ENCODE data around the gene SF3A2.

Gene SF3A2

DNA sequence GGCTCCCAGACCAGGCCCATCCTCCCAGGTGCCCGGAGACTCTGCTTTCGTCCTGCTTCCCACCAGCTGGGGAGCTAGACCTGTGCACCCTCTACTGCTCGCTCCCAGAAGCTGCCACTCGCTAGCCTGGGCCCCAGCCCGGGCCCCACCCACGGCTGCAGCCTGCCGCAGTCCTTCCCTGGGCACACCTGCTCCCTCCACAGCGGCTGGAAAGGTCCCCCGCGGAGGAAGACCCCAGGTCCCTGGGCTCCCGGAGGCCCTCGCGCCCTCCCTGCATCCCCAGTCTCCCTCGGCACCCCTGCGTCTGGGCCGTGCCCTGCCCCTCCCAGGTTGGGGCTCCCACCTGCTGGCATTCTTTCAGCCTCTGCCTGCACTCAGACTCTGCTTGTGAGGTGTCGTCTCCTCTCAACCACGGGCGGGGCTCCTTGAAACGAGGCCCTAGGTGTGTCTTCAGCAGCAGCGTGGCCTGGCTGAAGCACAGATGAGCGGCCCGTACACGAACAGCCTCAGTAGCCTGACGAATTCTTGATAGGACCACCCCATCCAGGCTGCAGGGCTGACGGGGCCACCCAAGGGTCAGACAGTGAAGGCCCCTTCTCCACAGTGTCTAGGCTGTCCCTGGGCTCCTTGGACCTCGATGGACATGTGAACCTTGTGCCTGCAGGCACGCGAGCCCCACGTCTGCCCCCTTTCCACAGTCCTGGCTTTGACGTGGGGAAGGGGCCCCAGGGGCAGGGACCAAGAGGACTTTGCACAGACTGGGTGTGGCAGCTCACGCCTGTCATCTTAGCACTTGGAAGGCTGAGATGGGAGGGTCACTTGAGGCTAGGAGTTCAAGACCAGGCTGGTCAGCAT is 44.9 kb upstream of the SF3A2 start:
- DNase-seq (ENCODE audit: low spot score) = no peak
- in situ Hi-C loops (cut with MboI; ENCODE audit: low pct_unique_long_range_greater_than_20kb, low sequenced_read_pairs, unreplicated experiment) = no loop called here
- TF ChIP-seq, protein P1, sequence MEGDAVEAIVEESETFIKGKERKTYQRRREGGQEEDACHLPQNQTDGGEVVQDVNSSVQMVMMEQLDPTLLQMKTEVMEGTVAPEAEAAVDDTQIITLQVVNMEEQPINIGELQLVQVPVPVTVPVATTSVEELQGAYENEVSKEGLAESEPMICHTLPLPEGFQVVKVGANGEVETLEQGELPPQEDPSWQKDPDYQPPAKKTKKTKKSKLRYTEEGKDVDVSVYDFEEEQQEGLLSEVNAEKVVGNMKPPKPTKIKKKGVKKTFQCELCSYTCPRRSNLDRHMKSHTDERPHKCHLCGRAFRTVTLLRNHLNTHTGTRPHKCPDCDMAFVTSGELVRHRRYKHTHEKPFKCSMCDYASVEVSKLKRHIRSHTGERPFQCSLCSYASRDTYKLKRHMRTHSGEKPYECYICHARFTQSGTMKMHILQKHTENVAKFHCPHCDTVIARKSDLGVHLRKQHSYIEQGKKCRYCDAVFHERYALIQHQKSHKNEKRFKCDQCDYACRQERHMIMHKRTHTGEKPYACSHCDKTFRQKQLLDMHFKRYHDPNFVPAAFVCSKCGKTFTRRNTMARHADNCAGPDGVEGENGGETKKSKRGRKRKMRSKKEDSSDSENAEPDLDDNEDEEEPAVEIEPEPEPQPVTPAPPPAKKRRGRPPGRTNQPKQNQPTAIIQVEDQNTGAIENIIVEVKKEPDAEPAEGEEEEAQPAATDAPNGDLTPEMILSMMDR (IDR thresholded peaks at IDR 0.05; ENCODE audit: extremely low read depth, insufficient read depth, missing control alignments) = no peak

DNA sequence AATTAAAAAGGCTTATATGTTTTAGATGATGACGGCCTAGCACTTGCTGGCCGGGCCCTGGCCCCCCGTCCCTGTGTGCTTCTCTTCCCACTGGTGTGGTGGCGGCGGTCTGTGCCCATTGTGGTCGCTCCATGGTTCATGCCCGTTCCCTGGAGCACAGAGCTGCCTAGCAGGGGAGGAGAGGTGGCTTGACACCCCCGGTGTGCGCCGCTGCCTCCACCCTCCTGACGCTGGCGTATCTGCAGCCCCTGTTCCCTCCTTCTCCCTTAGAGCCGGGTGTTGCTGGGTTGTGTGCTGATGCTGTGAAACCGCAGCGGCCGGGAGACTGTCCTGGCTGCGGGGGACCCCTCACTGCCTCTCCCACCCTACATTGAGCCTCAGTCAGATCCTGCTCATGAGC is 43.8 kb upstream of the SF3A2 start:
- in situ Hi-C loops (cut with MboI; ENCODE audit: low pct_unique_long_range_greater_than_20kb, low sequenced_read_pairs, unreplicated experiment) = no loop called here
- TF ChIP-seq, protein P1 (IDR thresholded peaks at IDR 0.05; ENCODE audit: extremely low read depth, insufficient read depth, missing control alignments) = no peak
- no peak for DNase-seq (ENCODE audit: low spot score)

DNA sequence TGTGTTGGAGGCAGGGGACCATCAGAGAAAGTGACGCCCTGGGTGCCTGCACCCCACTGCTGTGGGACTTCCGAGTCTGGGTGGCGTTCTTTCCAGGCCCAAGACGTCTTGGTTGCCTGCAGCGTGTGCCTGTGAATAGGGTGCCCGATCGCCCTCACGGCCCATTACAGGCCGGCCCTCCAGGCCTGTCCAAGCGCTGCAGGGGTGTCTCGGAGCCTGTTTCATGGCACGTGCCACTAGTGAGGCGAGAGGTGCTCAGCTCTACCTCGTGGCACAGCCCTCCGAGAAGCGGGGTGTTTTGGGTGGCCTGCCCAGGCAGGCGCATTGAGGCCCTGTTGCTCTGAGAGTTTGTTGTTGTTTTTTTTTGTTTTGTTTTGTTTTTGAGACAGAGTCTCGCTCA is 42.8 kb upstream of the SF3A2 start:
- in situ Hi-C loops (cut with MboI; ENCODE audit: low pct_unique_long_range_greater_than_20kb, low sequenced_read_pairs, unreplicated experiment) = no loop called here
- TF ChIP-seq, protein P1 (IDR thresholded peaks at IDR 0.05; ENCODE audit: extremely low read depth, insufficient read depth, missing control alignments) = no peak

DNA sequence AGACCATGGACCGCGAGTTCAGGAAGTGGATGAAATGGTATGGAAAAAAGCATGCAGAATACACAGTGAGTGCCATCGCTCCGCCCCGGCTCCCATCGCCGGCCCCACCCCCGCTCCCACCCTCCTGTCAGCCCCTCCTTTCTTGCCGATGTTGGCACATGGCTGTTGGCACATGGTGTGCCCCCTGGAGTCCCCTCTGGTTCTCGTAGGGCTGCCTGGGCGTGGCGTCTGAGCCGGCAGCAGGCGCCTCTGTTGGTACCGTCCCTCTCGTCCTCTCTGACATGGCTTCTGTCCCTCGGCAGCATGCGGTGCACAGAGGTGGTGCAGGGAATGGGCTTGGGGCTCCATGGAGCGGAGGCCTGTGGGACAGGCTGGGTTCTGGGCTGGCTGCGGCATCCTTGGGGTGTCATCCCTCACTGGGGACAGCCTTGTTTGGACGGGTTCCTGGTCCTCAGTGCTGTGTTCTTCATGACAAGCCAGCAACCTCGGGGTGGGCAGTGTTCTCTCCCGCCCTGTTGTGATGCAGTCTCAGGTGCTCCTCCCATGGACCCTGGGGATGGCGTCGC is 42.0 kb upstream of the SF3A2 start:
- DNase-seq (ENCODE audit: low spot score) = no peak
- TF ChIP-seq, protein P1 (IDR thresholded peaks at IDR 0.05; ENCODE audit: extremely low read depth, insufficient read depth, missing control alignments) = no peak
- in situ Hi-C loops (cut with MboI; ENCODE audit: low pct_unique_long_range_greater_than_20kb, low sequenced_read_pairs, unreplicated experiment) = no loop called here

More for the DNA sequence above, 42.8 kb upstream of the SF3A2 start:
- no peak for DNase-seq (ENCODE audit: low spot score)

DNA sequence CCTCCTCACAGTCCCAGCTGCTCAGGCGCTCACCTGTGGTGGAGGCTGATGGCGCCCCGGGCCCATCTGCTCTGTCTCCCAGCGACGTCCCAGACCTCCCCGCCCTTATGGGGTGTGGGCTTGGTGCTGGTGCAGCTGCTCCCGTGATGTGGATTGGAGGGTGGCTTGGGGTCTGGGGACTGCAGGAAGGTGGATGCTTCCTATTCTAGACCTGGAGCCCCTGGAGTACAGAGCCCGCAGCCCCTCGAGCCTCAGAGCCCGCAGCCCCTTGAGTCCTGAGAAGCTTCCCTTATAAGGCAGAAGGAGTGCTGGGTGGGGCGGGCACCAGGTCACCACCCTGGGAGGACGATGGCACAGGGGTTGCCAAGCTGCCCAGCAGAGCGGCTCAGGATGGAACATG is 41.3 kb upstream of the SF3A2 start:
- in situ Hi-C loops (cut with MboI; ENCODE audit: low pct_unique_long_range_greater_than_20kb, low sequenced_read_pairs, unreplicated experiment) = no loop called here
- TF ChIP-seq, protein P1 (IDR thresholded peaks at IDR 0.05; ENCODE audit: extremely low read depth, insufficient read depth, missing control alignments) = no peak

DNA sequence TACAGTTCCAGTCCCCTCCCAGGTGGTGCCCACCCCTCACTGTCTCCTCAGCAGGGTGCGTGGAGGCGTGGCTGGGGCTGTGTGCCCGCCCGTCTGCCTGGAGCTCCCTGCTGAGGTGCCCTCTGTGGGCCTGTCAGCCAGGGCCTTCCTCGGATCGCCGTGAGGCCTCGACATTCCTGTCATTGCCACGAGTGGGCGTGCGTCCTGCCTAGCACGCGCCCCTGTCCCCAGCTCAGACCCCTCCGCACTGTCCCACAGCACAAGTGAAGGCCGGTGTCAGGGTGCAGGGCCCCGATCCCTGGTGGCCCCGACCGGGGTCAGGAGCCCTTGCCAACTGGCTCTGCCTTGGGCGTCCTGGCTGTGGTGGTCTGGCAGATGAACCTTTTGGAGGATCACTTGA is 40.7 kb upstream of the SF3A2 start:
- in situ Hi-C loops (cut with MboI; ENCODE audit: low pct_unique_long_range_greater_than_20kb, low sequenced_read_pairs, unreplicated experiment) = no loop called here
- DNase-seq (ENCODE audit: low spot score) = no peak
- TF ChIP-seq, protein P1 (IDR thresholded peaks at IDR 0.05; ENCODE audit: extremely low read depth, insufficient read depth, missing control alignments) = no peak

More for the DNA sequence above, 41.3 kb upstream of the SF3A2 start:
- no peak for DNase-seq (ENCODE audit: low spot score)
